Anterior cingulate cortex (tissue), 58 donors: ENCODE measurements around the gene LTBR.
"Not testable (repeated sequence)": the region's sequence is repeated elsewhere in the genome, so short reads cannot be mapped to it uniquely, and the experiment has no call there.

Source experiments
- DNase-seq, 58 donors: peaks; one replicate each; lab custom pipeline; 2025; lab: John Stamatoyannopoulos, UW

Gene LTBR

GRCh38 chr12:6420364-6420763 is 36.4 kb downstream of the LTBR start:
- no peak for DNase-seq

GRCh38 chr12:6423267-6424007 is 39.5 kb downstream of the LTBR start:
- peak in 53 of 58 donors; percentile 11 to 85 (median 56) for DNase-seq

GRCh38 chr12:6424008-6424347 is 40.0 kb downstream of the LTBR start:
- no peak for DNase-seq

DNA sequence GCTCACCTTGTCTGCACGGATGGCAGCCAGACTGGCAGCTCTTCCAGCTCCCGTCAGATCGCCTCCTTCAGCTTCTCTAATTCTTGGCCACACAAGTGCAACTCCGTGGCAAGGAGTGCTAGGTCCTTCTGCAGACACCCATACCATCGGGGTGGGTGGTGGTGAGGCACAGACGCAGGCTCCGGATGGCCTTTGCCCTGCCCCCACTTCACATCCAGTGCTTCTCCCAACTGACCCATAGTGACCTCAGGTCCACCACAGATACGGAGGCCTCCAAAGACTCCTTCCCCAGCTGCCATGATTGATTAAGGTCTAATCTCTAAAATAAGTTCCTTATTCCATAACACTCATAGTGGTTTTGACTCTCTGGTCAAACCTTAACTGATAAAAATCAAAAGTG is 40.9 kb downstream of the LTBR start:
- DNase-seq = no peak

DNA sequence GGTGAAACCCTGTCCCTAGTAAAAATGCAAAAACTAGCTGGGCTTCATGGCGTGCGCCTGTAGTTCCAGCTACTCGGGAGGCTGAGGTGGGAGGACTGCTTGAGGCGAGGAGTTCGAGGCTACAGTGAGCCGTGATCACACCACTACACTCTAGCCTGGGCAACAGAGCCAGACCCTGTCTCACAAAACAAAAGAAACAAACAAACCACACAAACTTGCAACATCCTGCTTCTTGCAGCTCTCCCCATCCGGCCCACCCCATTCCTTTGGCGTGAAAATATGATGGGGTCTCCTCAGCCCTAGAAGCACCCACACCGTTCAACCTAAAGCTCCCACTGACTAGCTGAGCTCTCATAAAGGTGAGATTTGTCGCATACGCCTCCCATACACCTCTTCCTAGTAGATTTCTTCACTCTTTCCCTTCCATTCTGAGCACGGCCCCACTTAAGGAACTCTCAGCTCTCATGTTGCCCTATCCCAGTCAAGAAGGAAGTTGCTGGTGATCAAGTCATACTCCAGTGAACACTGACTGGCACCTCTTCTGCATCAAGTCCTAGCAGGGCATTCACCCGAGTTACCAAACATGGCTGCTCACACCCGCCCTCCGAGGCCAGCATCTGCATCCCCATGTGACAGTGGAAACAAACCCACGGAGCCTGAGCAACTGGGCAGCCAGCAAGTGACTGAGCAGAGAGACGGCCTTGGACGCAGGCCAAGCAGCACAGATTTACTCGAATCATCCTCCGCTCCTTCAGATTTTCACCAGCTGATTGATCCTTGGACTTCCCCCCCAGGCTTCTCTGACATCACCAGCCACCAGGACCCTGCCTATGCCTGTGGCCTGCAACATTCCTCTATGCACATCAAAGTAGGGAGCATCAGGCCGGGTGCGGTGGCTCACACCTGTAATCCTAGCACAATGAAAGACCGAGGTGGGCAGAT is 41.9 kb downstream of the LTBR start:
- DNase-seq = peak in 23 of 58 donors; percentile 6 to 70 (median 19)

DNA sequence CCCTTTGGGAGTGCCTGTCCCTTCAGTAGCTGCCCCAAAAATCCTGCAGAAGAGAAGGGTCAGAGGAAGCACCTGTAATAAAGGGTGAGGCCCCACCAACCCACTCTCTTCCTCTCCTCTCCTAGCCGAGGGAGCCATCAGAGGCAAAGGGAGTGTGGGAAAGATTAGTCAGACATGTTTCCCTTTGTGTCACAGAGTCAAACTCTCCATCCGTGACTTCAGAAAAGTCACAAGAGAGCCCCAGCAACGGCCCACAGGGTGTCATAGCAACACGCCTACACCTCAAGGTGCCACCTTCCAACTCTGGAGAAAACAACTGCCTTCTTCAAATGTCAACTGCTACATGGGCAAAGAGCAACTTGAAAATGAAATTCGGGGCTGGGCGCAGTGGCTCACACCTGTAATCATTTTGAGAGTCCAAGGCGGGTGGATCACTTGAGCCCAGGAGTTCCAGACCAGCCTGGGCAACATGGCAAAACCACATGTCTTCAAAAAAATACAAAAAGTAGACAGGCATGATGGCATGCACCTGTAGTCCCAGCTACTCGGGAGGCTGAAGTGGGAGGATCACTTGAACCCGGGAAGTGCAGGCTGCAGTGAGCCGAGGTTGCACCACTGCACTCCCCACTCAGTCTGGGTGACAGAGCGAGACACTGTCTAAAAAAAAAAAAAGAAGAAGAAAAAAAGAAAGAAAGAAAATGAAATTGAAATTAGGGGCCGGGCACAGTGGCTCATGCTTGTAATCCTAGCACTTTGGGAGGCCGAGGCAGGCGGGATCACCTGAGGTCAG is 43.1 kb downstream of the LTBR start:
- DNase-seq = peak in 2 of 58 donors; percentile 10 to 20

- not testable (repeated sequence) for DNase-seq
Observed at GRCh38 chr12:6427796-6428195, 43.8 kb downstream of the LTBR start.

GRCh38 chr12:6428326-6428725 is 44.4 kb downstream of the LTBR start:
- DNase-seq = no peak

GRCh38 chr12:6430124-6430989 is 46.4 kb downstream of the LTBR start:
- DNase-seq = peak in 35 of 58 donors; percentile 8 to 79 (median 26)

DNA sequence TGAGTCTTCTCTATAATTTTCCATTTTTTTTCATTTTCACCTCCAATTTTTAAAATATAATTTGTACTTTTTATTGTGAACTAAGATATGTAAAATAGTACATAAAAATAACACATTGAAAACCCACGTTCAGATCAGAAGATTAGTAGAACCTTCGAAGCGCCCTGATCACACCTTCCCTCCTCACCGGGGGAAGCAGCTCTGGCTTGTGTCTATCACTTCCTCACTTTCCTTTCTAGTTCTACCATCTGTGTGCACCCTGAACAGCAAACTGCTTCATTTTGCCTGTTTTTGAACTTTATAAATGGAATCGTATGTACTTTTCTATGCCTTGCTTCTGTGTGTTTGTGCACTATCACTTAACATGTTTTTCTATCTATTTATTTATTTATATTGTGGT is 49.0 kb downstream of the LTBR start:
- DNase-seq = no peak

DNA sequence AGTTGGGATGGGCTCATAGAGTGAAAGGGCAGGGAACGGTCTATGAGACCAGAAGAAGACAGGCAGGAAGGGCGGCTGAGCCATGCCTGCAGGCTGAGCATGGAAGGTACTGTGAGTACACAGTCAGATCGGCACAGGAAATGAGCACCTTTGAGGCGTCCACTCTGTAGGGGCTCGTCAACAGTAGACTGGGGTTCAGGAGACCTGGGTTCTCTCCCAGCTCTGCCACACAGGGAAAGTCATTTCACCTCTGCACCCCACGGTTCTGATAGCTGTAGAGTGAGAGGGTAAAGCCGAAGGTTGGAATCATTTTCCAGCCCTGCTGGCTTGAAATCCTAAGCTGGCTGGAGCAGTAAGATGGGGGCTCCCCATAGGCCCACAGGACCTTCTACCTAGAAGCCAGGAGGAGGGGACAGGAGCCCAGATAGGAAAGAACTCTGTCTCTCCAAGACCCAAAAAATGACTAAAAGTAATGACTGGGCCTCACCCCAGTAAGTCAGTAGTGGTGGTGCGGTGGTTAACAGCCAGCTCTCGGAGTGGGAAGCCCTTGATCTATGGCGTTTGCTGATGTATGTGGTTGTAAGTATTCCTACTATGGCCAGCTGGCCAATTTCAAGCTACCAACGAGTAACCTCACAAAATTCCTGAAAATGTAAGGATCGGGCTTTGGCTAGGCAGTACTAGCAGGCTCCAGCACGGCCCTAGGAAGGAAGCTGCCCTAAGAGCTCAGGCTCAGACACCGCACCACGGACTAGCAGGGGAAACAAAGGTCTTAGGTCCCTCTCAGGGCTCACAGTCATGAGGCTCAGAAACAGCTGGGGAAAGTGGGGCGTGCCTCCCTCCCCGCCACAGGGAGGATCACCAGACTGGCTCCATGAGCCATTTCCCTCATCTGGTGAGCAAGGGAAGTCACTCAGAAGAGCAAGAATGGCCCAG is 50.5 kb downstream of the LTBR start:
- DNase-seq = no peak

- no peak for DNase-seq
Observed at GRCh38 chr12:6435961-6436715, 52.2 kb downstream of the LTBR start.

DNA sequence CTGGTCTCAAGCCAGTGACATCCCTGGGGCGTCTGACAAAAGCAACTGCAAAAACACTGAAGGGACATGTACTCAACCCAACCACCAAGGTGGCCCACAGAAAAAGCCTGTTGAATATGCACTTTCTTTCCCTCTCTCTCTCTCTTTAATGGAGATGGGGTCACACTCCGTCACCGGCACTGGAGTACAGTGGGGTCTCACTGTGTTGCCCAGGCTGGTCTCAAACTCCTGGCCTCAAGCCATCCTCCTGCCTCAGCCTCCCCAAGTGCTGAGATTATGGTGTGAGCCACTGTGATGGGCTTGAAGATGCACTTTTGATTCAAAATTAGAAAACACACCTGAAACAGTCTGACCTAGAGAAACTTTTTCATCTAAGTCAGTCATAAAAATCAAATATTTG is 53.6 kb downstream of the LTBR start:
- no peak for DNase-seq

DNA sequence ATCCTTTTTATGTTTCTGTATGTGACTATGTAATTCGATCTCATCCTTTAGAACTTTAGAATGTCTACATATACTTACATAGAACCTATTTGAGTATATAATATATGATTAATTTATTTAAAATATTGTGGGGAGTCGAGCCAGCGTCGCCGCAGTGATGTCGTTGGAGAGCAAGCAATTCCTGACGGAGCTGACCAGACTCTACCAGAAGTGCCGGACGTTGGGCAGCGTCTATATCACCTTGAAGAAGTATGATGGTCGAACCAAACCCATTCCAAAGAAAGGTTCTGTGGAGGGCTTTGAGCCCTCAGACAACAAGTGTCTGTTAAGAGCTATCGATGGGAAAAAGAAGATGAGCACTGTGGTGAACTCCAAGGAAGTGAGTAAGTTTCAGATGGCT is 54.4 kb downstream of the LTBR start:
- DNase-seq = no peak

- DNase-seq = no peak
Observed at GRCh38 chr12:6440391-6440790, 56.4 kb downstream of the LTBR start.
